GM12864 (cell line): ENCODE data around the gene IQSEC1.

ENCODE experiments used
- DNase-seq: peaks from one replicate; pipeline ENCODE4 v3.0.0-alpha.2; 2011; ENCODE audit warnings: low read depth
- H3K4me3 ChIP-seq: 2 replicates; pipeline ENCODE4 v1.5.1; 2011; ENCODE audit warnings: mild to moderate bottlenecking, low read depth, low read length, control low read depth
- CTCF ChIP-seq: IDR thresholded peaks from 2 replicates; pipeline ENCODE4 v1.5.1; 2011; ENCODE audit warnings: low read depth, mild to moderate bottlenecking, moderate library complexity, low read length, control low read depth, inconsistent platforms; ENCODE audit errors: missing control alignments

The IQSEC1 gene

DNA sequence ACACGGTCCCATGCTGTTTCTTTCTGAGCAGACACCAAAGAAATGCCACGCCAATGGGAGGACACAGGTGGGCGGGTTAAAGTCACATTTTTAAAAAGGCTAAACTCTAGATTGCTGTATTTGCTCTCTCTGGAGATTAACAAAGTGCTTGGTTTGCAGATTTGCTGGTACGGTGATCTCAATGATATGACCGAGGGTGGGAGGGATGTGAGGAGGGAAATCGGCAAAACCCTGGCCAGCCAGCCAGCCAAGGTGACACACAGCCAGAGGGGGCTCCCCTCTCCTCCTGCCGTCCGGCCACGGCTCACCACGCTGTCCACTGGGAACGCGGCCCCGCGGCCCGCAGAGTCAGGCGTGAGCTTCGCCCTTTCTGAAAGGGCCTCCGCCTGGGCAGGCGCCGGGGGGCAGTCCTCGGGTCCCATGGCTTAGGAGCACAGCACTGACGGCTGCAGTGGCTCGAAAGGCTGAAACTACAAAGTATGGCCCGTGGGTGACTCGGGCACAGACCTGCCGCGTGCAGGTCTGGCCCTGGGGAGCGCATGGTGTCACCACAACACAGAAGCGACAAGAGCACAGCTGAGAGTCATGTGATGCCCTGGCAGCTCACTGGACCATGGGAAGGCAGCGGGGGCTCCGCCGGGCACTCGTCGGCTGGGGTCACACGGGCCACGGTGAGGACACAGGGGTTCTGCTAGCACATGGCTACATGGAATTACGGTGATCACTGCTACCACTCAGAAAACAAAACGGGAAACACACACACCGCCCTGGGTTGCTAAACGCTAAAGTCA lies 174.1 kb downstream of the IQSEC1 start:
- no peak for DNase-seq
- no peak for TF ChIP-seq CTCF
- H3K4me3 ChIP-seq, result no peak overlapping the region

GRCh38 chr3:12898290-12898964 lies 174.8 kb downstream of the IQSEC1 start:
- TF ChIP-seq CTCF, result no peak
- H3K4me3 ChIP-seq, result no peak overlapping the region
- no peak for DNase-seq

DNA sequence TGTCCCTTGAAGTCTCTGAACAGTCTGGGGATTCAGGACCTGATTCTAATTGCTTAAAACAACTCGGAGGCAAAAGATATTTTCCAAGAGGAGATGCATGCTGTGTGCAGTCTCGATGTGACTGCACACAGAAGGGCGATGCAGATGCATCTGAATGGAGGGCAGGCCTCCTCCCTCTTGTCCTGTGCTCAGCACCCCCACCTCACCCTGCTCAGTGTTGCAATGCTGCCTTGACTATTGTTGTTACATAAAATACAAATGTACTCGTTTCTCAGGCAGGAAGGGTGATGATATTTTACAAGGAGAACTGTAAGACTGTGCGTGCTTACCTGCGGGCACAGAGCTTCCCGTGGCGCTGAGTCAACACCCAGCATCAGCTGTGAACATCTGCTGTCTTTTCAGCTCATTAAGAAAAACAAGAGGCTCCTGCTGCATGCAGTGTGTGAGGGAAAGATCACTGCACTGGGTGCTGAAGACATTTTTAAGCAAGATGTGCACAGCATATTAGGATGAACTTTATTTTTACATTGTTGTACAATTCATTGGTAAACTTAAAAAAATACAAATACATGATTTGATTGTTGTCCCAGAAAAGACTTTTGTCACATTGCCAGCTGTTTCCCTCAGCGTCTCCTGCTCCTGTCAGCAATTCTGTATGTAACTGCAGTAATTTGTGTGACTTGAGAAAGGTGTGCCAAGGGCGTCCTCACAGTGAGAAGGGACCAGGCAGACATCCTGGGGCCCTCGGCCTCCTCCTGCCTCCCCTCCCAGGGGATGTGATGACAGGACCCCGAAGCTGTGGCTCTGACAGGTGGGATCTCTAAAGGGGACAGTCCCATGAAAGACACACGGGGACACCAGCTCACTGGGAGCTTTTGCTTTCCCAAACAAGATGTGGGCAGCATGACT lies 175.6 kb downstream of the IQSEC1 start:
- no peak for TF ChIP-seq CTCF
- DNase-seq, result no peak
- no peak overlapping the region for H3K4me3 ChIP-seq

GRCh38 chr3:12896063-12896985 lies 176.9 kb downstream of the IQSEC1 start:
- no peak for DNase-seq
- no peak overlapping the region for H3K4me3 ChIP-seq
- TF ChIP-seq CTCF, result no peak

- DNase-seq, result no peak
- no peak for TF ChIP-seq CTCF
- no peak overlapping the region for H3K4me3 ChIP-seq
These were observed 177.7 kb downstream of the IQSEC1 start for GRCh38 chr3:12895391-12896062.
